ENCODE results near the gene THAP7. TPM values are rescaled to one million over a fixed set of nuclear protein-coding genes. Genes with fewer than 3 reads are reported as not detected.

THAP7 gene
- total RNA-seq, 1 experiment from 2014 or later: 24.9 TPM

- CTCF ChIA-PET: interaction anchor here (0.8 to 1.4 kb wide), 3 partner anchors 19 to 116 kb away, joined by 3 to 5 read pairs (median 3); partner anchors contain the start of gene LZTR1
- no peaks in the 10 kb centered on the region for H3K9me3 Mint-ChIP-seq (ENCODE audit: unreplicated experiment)
- H3K4me3 Mint-ChIP-seq (ENCODE audit: unreplicated experiment): peak overlapping the region; percentile 87
- H3K27ac Mint-ChIP-seq (ENCODE audit: low read depth, unreplicated experiment): peak overlapping the region; percentile 98
- intact Hi-C loops (cut with micrococcal nuclease): loop anchor here (5.0 kb wide), 1 partner anchor 114 kb away; no protein-coding TSS in a partner anchor
- peaks cover 10% of the 10 kb centered on the region for H3K4me1 Mint-ChIP-seq (ENCODE audit: insufficient read depth, unreplicated experiment)
- BruUV-seq (replicated peaks): no TSS peak
- DNase-seq (ENCODE audit: unreplicated experiment): no peak
- peaks cover 13% of the 10 kb centered on the region for H3K36me3 Mint-ChIP-seq (ENCODE audit: insufficient read depth, unreplicated experiment)
- POLR2A ChIA-PET: interaction anchor here (0.5 to 2.5 kb wide), 10 partner anchors 10 to 646 kb away, joined by 3 to 18 read pairs (median 3); partner anchors contain the start of genes LRRC74B and LZTR1
- no peaks in the 10 kb centered on the region for H3K27me3 Mint-ChIP-seq (ENCODE audit: insufficient read depth, unreplicated experiment)
- TF ChIP-seq CTCF (IDR thresholded peaks at IDR 0.05; ENCODE audit: unreplicated experiment): no peak
Observed at GRCh38 chr22:21000987-21001600, 824 bp downstream of the THAP7 start.

DNA sequence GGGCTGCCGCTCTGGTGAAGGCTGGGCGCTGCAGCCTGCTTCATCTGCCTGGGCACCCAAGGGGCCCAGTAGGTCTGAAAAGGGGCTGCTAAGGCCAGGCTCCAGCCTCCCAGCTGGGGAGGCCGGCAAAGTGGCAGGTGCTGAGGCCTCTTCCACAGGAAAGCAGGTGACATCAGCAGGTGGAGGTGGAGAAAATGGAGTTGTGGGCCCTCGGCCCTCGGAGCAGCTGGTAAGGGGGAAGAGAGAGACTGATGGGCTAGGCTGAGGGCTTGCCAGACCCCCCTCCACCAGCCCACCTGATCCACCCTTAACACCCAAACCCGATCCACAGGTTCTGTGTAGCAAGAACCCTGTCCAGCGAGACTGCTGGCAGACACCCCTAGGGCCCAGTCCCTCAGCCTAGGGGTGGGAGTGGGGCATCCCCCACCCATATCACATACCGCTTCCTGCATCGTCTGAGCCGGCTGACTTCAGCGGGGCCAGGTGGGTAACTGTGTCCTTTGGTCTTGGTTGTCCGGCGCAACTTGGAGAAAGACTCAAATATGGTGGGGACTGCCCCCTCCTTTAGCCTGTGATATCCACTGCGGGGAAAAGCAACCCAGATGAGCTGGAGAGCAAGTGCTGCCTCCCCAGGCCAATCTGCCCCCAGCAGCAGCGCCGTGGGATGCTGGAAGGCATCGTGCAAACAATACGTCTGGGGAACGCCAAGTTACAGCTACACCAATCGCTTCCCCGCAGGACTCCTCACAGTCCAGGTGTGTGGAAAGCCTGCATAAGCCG is 1.5 kb downstream of the THAP7 start:
- no peaks in the 10 kb centered on the region for H3K9me3 Mint-ChIP-seq (ENCODE audit: unreplicated experiment)
- H3K4me1 Mint-ChIP-seq (ENCODE audit: insufficient read depth, unreplicated experiment): peaks cover 10% of the 10 kb centered on the region
- POLR2A ChIA-PET: interaction anchor here (0.5 to 2.0 kb wide), 12 partner anchors 9 to 749 kb away, joined by 3 to 7 read pairs (median 3); partner anchors contain the start of genes LRRC74B, LZTR1 and P2RX6
- no peak for TF ChIP-seq CTCF (IDR thresholded peaks at IDR 0.05; ENCODE audit: unreplicated experiment)
- DNase-seq (ENCODE audit: unreplicated experiment): no peak
- peak overlapping the region; percentile 87 for H3K4me3 Mint-ChIP-seq (ENCODE audit: unreplicated experiment)
- H3K27me3 Mint-ChIP-seq (ENCODE audit: insufficient read depth, unreplicated experiment): no peaks in the 10 kb centered on the region
- H3K27ac Mint-ChIP-seq (ENCODE audit: low read depth, unreplicated experiment): no peak overlapping the region
- peaks cover 13% of the 10 kb centered on the region for H3K36me3 Mint-ChIP-seq (ENCODE audit: insufficient read depth, unreplicated experiment)
- intact Hi-C loops (cut with micrococcal nuclease): loop anchor here (5.0 kb wide), 1 partner anchor 113 kb away; no protein-coding TSS in a partner anchor
- CTCF ChIA-PET: interaction anchor here (0.8 to 1.4 kb wide), 3 partner anchors 18 to 115 kb away, joined by 3 to 5 read pairs (median 3); partner anchors contain the start of gene LZTR1
- no TSS peak for BruUV-seq (replicated peaks)

GRCh38 chr22:20999350-21000206 is 2.3 kb downstream of the THAP7 start:
- CTCF ChIA-PET: interaction anchor here (0.5 to 1.4 kb wide), 2 partner anchors 18 to 110 kb away, joined by 5 read pairs; partner anchors contain the start of gene LZTR1
- Mint-ChIP-seq H3K36me3 (ENCODE audit: insufficient read depth, unreplicated experiment) (peaks cover 15% of the 10 kb centered on the region), H3K27me3 (ENCODE audit: insufficient read depth, unreplicated experiment) (no peaks in the 10 kb centered on the region), H3K4me1 (ENCODE audit: insufficient read depth, unreplicated experiment) (peaks cover 10% of the 10 kb centered on the region), H3K4me3 (ENCODE audit: unreplicated experiment) (peak overlapping the region; percentile 87), H3K27ac (ENCODE audit: low read depth, unreplicated experiment) (no peak overlapping the region), H3K9me3 (ENCODE audit: unreplicated experiment) (no peaks in the 10 kb centered on the region)
- POLR2A ChIA-PET: interaction anchor here (0.5 to 2.0 kb wide), 7 partner anchors 14 to 750 kb away, joined by 3 to 7 read pairs (median 3); partner anchors contain the start of genes LZTR1 and P2RX6
- no peak for TF ChIP-seq CTCF (IDR thresholded peaks at IDR 0.05; ENCODE audit: unreplicated experiment)
- no peak for DNase-seq (ENCODE audit: unreplicated experiment)
- no TSS peak for BruUV-seq (replicated peaks)
- intact Hi-C loops (cut with micrococcal nuclease): loop anchor here (5.0 kb wide), 1 partner anchor 112 kb away; no protein-coding TSS in a partner anchor
